H1 (cell line): ENCODE data around the gene NKTR. TPM values are rescaled to one million over a fixed set of nuclear protein-coding genes. Genes with fewer than 3 reads are reported as not detected.

Source experiments
- CTCF ChIA-PET: fragments of 300-600 bp; sonication (Branson Sonifier 250); formaldehyde crosslinking; loops from one replicate; lab custom pipeline; 2021; ENCODE audit not compliant: partially characterized antibody; lab: Charles Lee
- POLR2A ChIA-PET: fragments of 300-600 bp; sonication (Branson Sonifier 250); formaldehyde crosslinking; loops from one replicate; lab custom pipeline; 2021; ENCODE audit warnings: inconsistent platforms; ENCODE audit not compliant: partially characterized antibody; lab: Charles Lee
- DNase-seq, 2 experiments: peaks; one replicate each; pipeline versions ENCODE4 v3.0.0 to v3.0.0-alpha.2; 2010 to 2022; ENCODE audit warnings: low spot score in 2 of 2, low read depth in 1 of 2, mixed read lengths in 1 of 2
- FAIRE-seq: peaks from 2 replicates; lab custom pipeline; 2011; peaks lifted over from hg19 to GRCh38; lab: Jason Lieb, UNC
- H2AFZ ChIP-seq: 2 replicates; pipeline ENCODE4 v1.8.1; 2012; ENCODE audit warnings: low read length, inconsistent platforms
- H2AK5ac ChIP-seq: 2 replicates; pipeline ENCODE4 v1.6.1; 2013; ENCODE audit warnings: low read depth, low read length
- H2BK120ac ChIP-seq: replicated peaks from 2 replicates; pipeline ENCODE3; 2013; ENCODE audit warnings: low read depth, low read length, inconsistent platforms
- H2BK12ac ChIP-seq: 2 replicates; pipeline ENCODE4 v1.6.1; 2013; ENCODE audit warnings: low read depth, low read length
- H2BK15ac ChIP-seq: 2 replicates; pipeline ENCODE4 v1.6.1; 2013; ENCODE audit warnings: low read length
- H2BK20ac ChIP-seq: 2 replicates; pipeline ENCODE4 v1.6.1; 2013; ENCODE audit warnings: low read length
- H2BK5ac ChIP-seq: 2 replicates; pipeline ENCODE4 v1.6.1; 2013; ENCODE audit warnings: low read depth, low read length
- H3K14ac ChIP-seq: 2 replicates; pipeline ENCODE4 v1.6.1; 2013; ENCODE audit warnings: inconsistent platforms; ENCODE audit not compliant: insufficient read length
- H3K18ac ChIP-seq: 2 replicates; pipeline ENCODE4 v1.6.1; 2013; ENCODE audit warnings: low read length; ENCODE audit errors: extremely low read depth
- H3K23ac ChIP-seq: 2 replicates; pipeline ENCODE4 v1.6.1; 2013; ENCODE audit warnings: inconsistent platforms; ENCODE audit not compliant: insufficient read length
- H3K23me2 ChIP-seq: 2 replicates; pipeline ENCODE4 v1.6.1; 2013; ENCODE audit warnings: low read depth, low read length
- H3K27ac ChIP-seq: 2 replicates; pipeline ENCODE4 v1.6.1; 2011; ENCODE audit warnings: low read depth, low read length, inconsistent platforms
- H3K27me3 ChIP-seq, 4 experiments: replicated peaks in 1 of 4; 1 replicate in 1 of 4; 2 replicates in 3 of 4; pipeline versions ENCODE4 v1.6.1 to v1.8.1; 2011 to 2013; ENCODE audit warnings: low read length in 3 of 4, mild to moderate bottlenecking in 3 of 4, inconsistent platforms in 2 of 4, mixed read lengths in 2 of 4, moderate library complexity in 1 of 4; ENCODE audit not compliant: control insufficient read depth in 3 of 4, insufficient read depth in 3 of 4; ENCODE audit errors: extremely low read depth in 1 of 4
- H3K36me3 ChIP-seq, 4 experiments: 2 replicates each; pipeline versions ENCODE4 v1.6.1 to v1.8.1; 2011 to 2013; ENCODE audit warnings: mild to moderate bottlenecking in 4 of 4, low read length in 3 of 4, moderate library complexity in 2 of 4, control low read depth in 1 of 4, inconsistent platforms in 1 of 4; ENCODE audit not compliant: insufficient read depth in 4 of 4, control insufficient read depth in 2 of 4
- H3K4ac ChIP-seq: replicated peaks from 2 replicates; pipeline ENCODE3; 2013; ENCODE audit warnings: low read length, low read depth, mixed read lengths, inconsistent platforms; ENCODE audit not compliant: insufficient read length
- H3K4me1 ChIP-seq, 4 experiments: replicated peaks in 1 of 4; 1 replicate in 1 of 4; 2 replicates in 3 of 4; pipeline versions ENCODE4 v1.6.1 to v1.8.1; 2011 to 2013; ENCODE audit warnings: low read length in 3 of 4, inconsistent platforms in 2 of 4, mixed read lengths in 1 of 4; ENCODE audit not compliant: insufficient read depth in 4 of 4, control insufficient read depth in 3 of 4
- H3K4me2 ChIP-seq, 2 experiments: 2 replicates each; pipeline versions ENCODE4 v1.6.1 to v1.8.1; 2011 to 2013; ENCODE audit warnings: low read depth in 2 of 2, low read length in 2 of 2, control low read depth in 1 of 2, inconsistent platforms in 1 of 2, mild to moderate bottlenecking in 1 of 2; ENCODE audit not compliant: insufficient read depth in 1 of 2
- H3K4me3 ChIP-seq, 4 experiments: fragments of 200-600, 300-600 bp in 1 of 4; sonication (generic), shearing (Covaris generic), sonication (Bioruptor Twin) in 1 of 4; 2 replicates each; pipeline versions ENCODE4 v1.5.1 to v1.8.1; 2011 to 2016; ENCODE audit warnings: low read length in 4 of 4, low read depth in 3 of 4, control low read depth in 2 of 4, inconsistent platforms in 2 of 4, mild to moderate bottlenecking in 2 of 4, mixed read lengths in 1 of 4, moderate library complexity in 1 of 4; ENCODE audit not compliant: insufficient read depth in 2 of 4; ENCODE audit errors: extremely low read depth in 1 of 4
- H3K56ac ChIP-seq: replicated peaks from 2 replicates; pipeline ENCODE3; 2013; ENCODE audit warnings: low read depth, mild to moderate bottlenecking, mixed read lengths, low read length, inconsistent platforms; ENCODE audit not compliant: insufficient read length
- H3K79me1 ChIP-seq: 2 replicates; pipeline ENCODE4 v1.6.1; 2013; ENCODE audit warnings: low read depth, low read length, control low read depth
- H3K79me2 ChIP-seq, 2 experiments: 2 replicates each; pipeline versions ENCODE4 v1.6.1 to v1.8.1; 2012 to 2013; ENCODE audit warnings: low read length in 2 of 2, mild to moderate bottlenecking in 2 of 2, inconsistent platforms in 1 of 2; ENCODE audit not compliant: insufficient read depth in 2 of 2, control insufficient read depth in 1 of 2
- H3K9ac ChIP-seq, 4 experiments: replicated peaks in 1 of 4; 1 replicate in 1 of 4; 2 replicates in 3 of 4; pipeline versions ENCODE4 v1.6.1 to v1.8.1; 2011 to 2013; ENCODE audit warnings: low read depth in 3 of 4, low read length in 3 of 4, control low read depth in 2 of 4, mild to moderate bottlenecking in 2 of 4, moderate library complexity in 2 of 4, inconsistent platforms in 1 of 4; ENCODE audit errors: extremely low read depth in 1 of 4
- H3K9me3 ChIP-seq, 2 experiments: 2 replicates each; pipeline versions ENCODE4 v1.6.1 to v1.8.1; 2012 to 2013; ENCODE audit warnings: mild to moderate bottlenecking in 2 of 2, moderate library complexity in 2 of 2, control low read depth in 1 of 2, inconsistent platforms in 1 of 2, low read depth in 1 of 2, low read length in 1 of 2, mixed read lengths in 1 of 2; ENCODE audit not compliant: insufficient read depth in 2 of 2
- H4K20me1 ChIP-seq, 2 experiments: replicated peaks in 1 of 2; 2 replicates each; pipeline versions ENCODE3 to v1.8.1; 2011 to 2013; ENCODE audit warnings: inconsistent platforms in 2 of 2, low read length in 2 of 2, mild to moderate bottlenecking in 1 of 2; ENCODE audit not compliant: insufficient read depth in 2 of 2, control insufficient read depth in 1 of 2
- H4K5ac ChIP-seq: 2 replicates; pipeline ENCODE4 v1.6.1; 2013; ENCODE audit warnings: low read length, low read depth, mixed read lengths, inconsistent platforms; ENCODE audit not compliant: insufficient read length
- H4K8ac ChIP-seq: 2 replicates; pipeline ENCODE4 v1.8.0; 2013; ENCODE audit warnings: mild to moderate bottlenecking, moderate library complexity, low read length, inconsistent platforms; ENCODE audit not compliant: insufficient read depth; ENCODE audit errors: extremely low read depth
- H4K91ac ChIP-seq: replicated peaks from 2 replicates; pipeline ENCODE3; 2013; ENCODE audit warnings: low read length, mixed read lengths, inconsistent platforms; ENCODE audit not compliant: insufficient read length
- ASH2L ChIP-seq: fragments of 200-600, 300-600 bp; sonication (generic); IDR thresholded peaks from one replicate; pipeline ENCODE4 v1.7.1; 2017; ENCODE audit warnings: low read length
- CBX5 ChIP-seq: fragments of 300-800, 300-1000 bp; sonication (generic); IDR thresholded peaks from 2 replicates; pipeline ENCODE4 v1.7.1; 2016; ENCODE audit warnings: antibody characterized with exemption, low read length, low read depth
- FOSL1 ChIP-seq: IDR thresholded peaks from 2 replicates; pipeline ENCODE4 v1.6.1; 2011; ENCODE audit warnings: mild to moderate bottlenecking, low read depth, low read length, moderate library complexity; ENCODE audit not compliant: insufficient read depth
- KDM4A ChIP-seq: IDR thresholded peaks from one replicate; pipeline ENCODE4 v1.7.1; 2012; ENCODE audit warnings: low read depth, mild to moderate bottlenecking, moderate library complexity, low read length, inconsistent platforms; ENCODE audit not compliant: severe bottlenecking
- KDM5A ChIP-seq: fragments of 200-600 bp; IDR thresholded peaks from 2 replicates; pipeline ENCODE4 v1.7.1; 2012; ENCODE audit warnings: mild to moderate bottlenecking, low read length, inconsistent platforms, mixed read lengths
- MAFK ChIP-seq: IDR thresholded peaks from 2 replicates; pipeline ENCODE4 v1.6.1; 2012; ENCODE audit warnings: low read depth, mild to moderate bottlenecking, improper control_type of control experiment, low read length
- MAX ChIP-seq: IDR thresholded peaks from 2 replicates; pipeline ENCODE4 v1.6.1; 2012; ENCODE audit warnings: inconsistent platforms
- PHF8 ChIP-seq: fragments of 200-600 bp; sonication (generic); conservative IDR thresholded peaks from 2 replicates; pipeline ENCODE4 v1.7.1; 2012; ENCODE audit warnings: low read depth, mild to moderate bottlenecking, inconsistent platforms, low read length, moderate library complexity
- RAD21 ChIP-seq, 2 experiments: IDR thresholded peaks in 1 of 2; conservative IDR thresholded peaks in 1 of 2; 2 replicates each; pipeline ENCODE4 v1.6.1; 2011; ENCODE audit warnings: low read depth in 2 of 2, low read length in 2 of 2, improper control_type of control experiment in 1 of 2, inconsistent platforms in 1 of 2, mild to moderate bottlenecking in 1 of 2, moderate library complexity in 1 of 2
- RBBP5 ChIP-seq: IDR thresholded peaks from 2 replicates; pipeline ENCODE4 v1.7.1; 2012; ENCODE audit warnings: low read depth, mild to moderate bottlenecking, inconsistent platforms, low read length, moderate library complexity, borderline replicate concordance
- RFX5 ChIP-seq: IDR thresholded peaks from 2 replicates; pipeline ENCODE4 v1.6.1; 2011; ENCODE audit warnings: low read depth, low read length, improper control_type of control experiment, borderline replicate concordance
- SP4 ChIP-seq: IDR thresholded peaks from 2 replicates; pipeline ENCODE4 v1.6.1; 2012; ENCODE audit warnings: low read length, inconsistent platforms
- TBP ChIP-seq: IDR thresholded peaks from 2 replicates; pipeline ENCODE4 v1.6.1; 2011; ENCODE audit warnings: low read depth, low read length, improper control_type of control experiment
- WGBS, 2 experiments: shearing (Covaris generic) in 1 of 2; methylation state at CpG; one replicate each; pipeline versions ENCODE4 v1.1.6 to v1.1.7; 2013 to 2015; ENCODE audit warnings: low lambda C conversion rate in 2 of 2, mixed read lengths in 2 of 2, inconsistent platforms in 1 of 2, low coverage in 1 of 2, missing lambda C conversion rate in 1 of 2; ENCODE audit not compliant: insufficient replicate concordance in 2 of 2, insufficient coverage in 1 of 2, insufficient read length in 1 of 2; ENCODE audit errors: extremely low coverage in 1 of 2, missing lambda C conversion rate in 1 of 2; 5-methylcytosine and 5-hydroxymethylcytosine counted together
- polyA plus RNA-seq, 7 experiments: library from polyadenylated mRNA; depleted of rRNA in 3 of 7; stranded (reverse) in 5 of 7; unstranded in 2 of 7; fragments of >200 nt in 5 of 7; fragments of 200-250 nt in 2 of 7; gene quantifications; 1 replicate in 5 of 7; 2 replicates in 1 of 7; 4 replicates in 1 of 7; pipeline versions ENCODE4 v1.2.1 to v1.2.3, GENCODE V29; 2011 to 2013; ENCODE audit warnings: missing spikeins in 2 of 7, mixed read lengths in 2 of 7
- total RNA-seq: library from RNA; stranded (reverse); fragmentation: NEBNext Ultra II Directional; extraction: Animal tissue kit (Norgen Biotek cat#: 25700); gene quantifications from 2 replicates; pipeline ENCODE4 v1.2.1, GENCODE V29; 2021

The NKTR gene
- total and polyA plus RNA-seq, 2 of the 8 experiments (the other 6 are each of a cell fraction or from before 2014, with no cell fraction given) = 24.1 to 62.2 TPM

- no peak overlapping the region for H3K9ac ChIP-seq
- no peak overlapping the region for H2BK12ac ChIP-seq
- no peak overlapping the region for H2AK5ac ChIP-seq
- H3K27me3 ChIP-seq = no peaks in the 10 kb centered on the region
- ChIA-PET CTCF (no interaction called here), POLR2A (interaction anchor here (2.2 kb wide), 1 partner anchor 10 kb away, joined by 5 read pairs; no protein-coding TSS in a partner anchor)
- H3K79me1 ChIP-seq = no peaks in the 10 kb centered on the region
- H3K23ac ChIP-seq = no peak overlapping the region
- 89% methylated on average over 1 of the region's 1 CpG; no CpG with 5 or more reads in 1 of the 2 experiments for WGBS, 2 experiments
- H4K8ac ChIP-seq = no peak overlapping the region
- no peaks in the 10 kb centered on the region for H3K79me2 ChIP-seq
- no peak overlapping the region for H3K18ac ChIP-seq
- no peak for FAIRE-seq
- H3K36me3 ChIP-seq = peaks cover 15 to 71% (median 43%) of the 10 kb centered on the region in 4 experiments
- H3K4me3 ChIP-seq = no peak overlapping the region
- no peak for DNase-seq
- H2BK20ac ChIP-seq = no peak overlapping the region
- no peak overlapping the region for H2BK5ac ChIP-seq
- H3K9me3 ChIP-seq = no peaks in the 10 kb centered on the region
- H3K56ac ChIP-seq = no peak overlapping the region
- no peak overlapping the region for H2BK15ac ChIP-seq
- H4K91ac ChIP-seq = no peak overlapping the region
- H3K4me1 ChIP-seq = peaks cover 0 to 12% (median 11%) of the 10 kb centered on the region in 4 experiments; a peak in 5 of 7 replicates
- H3K27ac ChIP-seq = no peak overlapping the region
- no peaks in the 10 kb centered on the region for H3K23me2 ChIP-seq
- H2BK120ac ChIP-seq = no peak overlapping the region
- peaks cover 2 to 3% of the 10 kb centered on the region in 2 experiments for H4K20me1 ChIP-seq
- peak overlapping the region in 1 of 2 experiments; percentile 63; a peak in 1 of 4 replicates for H3K4me2 ChIP-seq
- no peak overlapping the region for H3K14ac ChIP-seq
- H4K5ac ChIP-seq = no peak overlapping the region
- no peak overlapping the region for H2AFZ ChIP-seq
- no peak overlapping the region for H3K4ac ChIP-seq
- no peak for TF ChIP-seq RAD21 (IDR thresholded peaks at IDR 0.05 in 1 of 2, conservative IDR thresholded peaks at IDR 0.05 in 1 of 2; ENCODE audit: low read depth in 2 of 2, low read length in 2 of 2)
- TF ChIP-seq RFX5 = no peak
- TF ChIP-seq ASH2L = no peak
- no peak for TF ChIP-seq KDM4A
- no peak for TF ChIP-seq SP4
- no peak for TF ChIP-seq MAX
- no peak for TF ChIP-seq MAFK
- TF ChIP-seq PHF8 = no peak
- no peak for TF ChIP-seq KDM5A
- TF ChIP-seq TBP = no peak
- TF ChIP-seq RBBP5 = no peak
- TF ChIP-seq FOSL1 = no peak
- TF ChIP-seq CBX5 = no peak
These were observed 31.7 kb downstream of the NKTR start for GRCh38 chr3:42632146-42632545.
